DMS114 treated with DMSO at 0.1 percent for 48 hours (cell line): ENCODE data around the gene TTLL8.

ENCODE experiments used
- DNase-seq: peaks from one replicate; lab custom pipeline; 2025; ENCODE audit not compliant: unreplicated experiment; lab: John Stamatoyannopoulos, UW

TTLL8 gene

DNA sequence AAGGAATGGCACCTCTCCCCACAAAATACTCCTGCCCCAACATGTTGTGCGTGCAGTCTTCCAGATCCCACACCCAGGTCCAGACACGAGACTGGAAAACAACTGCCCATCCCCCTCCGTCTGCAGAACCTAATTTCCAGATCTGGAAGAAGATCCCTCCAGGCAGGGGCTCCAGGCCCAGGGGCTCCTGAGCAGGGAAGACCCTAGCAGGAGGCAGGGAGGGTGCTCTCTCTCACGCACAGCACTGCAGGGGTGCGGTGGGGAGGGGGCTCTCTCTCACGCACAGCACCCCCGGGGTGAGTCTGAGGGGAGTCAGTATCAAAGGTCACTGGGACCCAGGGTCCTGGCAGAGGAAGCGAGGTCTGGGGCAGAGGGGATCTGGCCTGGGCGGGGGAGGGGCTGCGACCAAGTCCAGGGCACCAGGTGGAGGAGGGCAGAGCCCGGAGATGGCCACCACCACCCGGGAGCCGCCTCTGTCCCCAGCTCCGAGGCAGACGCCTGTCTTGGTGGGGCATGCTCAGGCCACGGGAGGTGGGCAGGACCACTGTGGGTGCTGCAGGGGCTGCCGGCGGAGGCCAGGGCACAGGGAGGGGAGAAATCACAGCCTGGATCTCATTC, 25.5 kb upstream of the TTLL8 start:
- no peak for DNase-seq

DNA sequence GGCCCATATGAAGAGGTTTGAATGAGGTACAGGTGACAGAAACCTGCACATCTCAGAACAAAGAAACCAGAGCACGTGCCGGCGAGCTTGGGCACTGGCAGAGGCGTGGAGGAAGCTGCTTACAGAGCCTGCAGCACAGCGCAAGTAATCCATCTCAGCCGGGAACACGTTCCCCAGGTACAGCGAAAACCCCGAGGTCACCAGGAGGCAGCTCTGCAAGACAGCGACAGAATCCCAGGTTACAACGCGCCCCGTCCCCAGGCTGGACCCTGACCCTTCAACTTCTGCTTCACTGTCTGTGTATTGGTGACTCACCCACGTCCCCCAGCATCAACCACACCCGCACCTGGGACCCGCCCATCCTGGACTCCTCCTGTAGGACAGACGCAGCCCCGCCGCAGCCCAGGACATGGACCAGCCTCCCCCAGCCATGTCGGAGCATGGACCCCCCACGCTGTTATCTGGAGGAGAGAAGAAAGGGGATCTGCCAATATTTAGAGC, 24.9 kb upstream of the TTLL8 start:
- no peak for DNase-seq

DNA sequence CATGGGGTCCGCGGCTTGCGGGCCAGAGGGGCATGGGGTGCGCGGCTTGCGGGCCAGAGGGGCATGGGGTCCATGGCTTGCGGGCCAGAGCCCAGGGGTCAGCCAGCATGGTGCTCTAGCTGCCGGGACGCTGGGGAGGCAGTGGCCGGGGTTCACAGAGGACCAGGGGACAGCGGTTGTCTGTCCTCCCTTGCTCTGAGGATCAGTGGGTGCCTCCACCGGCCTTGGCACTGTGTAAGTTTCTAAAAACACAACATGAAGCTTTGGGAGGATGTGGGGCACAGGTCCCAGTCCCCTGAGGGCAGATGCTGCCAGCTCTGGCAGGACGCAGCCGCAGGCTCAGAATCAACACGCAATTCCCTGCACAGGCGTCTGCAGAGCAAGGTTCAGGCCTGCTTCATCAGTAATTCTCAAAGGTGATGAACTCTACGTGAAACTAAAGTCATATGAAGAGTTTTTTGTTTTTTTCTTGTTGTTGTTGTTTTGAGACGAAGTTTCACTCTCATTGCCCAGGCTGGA, 24.2 kb upstream of the TTLL8 start:
- no peak for DNase-seq

DNA sequence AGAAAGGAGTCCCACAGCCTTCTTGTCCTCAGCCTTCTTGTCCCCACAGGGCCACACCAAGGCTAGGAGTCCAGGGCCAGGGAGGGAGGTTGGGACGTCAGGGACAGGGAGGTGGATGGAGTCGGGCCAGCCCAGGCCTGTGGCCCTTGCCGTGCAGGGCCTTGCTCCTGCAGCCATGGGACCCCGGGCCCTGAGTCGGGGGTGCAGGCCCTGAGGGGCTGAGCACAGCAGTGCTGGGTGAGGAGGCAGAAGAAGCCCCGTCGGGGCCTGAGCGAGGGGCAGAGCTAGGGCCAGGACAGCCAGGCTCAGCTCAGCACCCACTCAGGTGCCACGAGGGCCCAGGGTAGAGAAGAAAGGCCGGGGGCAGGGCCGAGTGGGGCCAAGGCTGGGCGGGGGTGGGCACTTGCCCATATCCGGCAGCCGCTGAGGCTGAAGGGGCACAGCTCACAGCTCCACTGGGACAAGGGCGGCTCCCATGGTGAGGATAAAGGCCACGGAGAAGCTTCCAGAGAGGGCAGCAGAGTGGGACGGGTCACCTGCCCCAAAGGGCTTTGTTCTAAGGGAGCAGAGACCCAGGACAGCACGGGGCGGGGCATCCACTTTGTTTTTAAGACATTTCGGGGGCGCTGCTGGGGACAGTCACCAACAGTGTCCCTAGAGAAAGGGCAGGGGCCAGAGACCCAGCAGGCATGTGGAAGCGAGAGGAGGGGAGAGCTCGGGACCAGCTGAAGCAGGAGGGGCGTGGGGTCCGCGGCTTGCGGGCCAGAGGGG, 23.5 kb upstream of the TTLL8 start:
- DNase-seq = no peak

DNA sequence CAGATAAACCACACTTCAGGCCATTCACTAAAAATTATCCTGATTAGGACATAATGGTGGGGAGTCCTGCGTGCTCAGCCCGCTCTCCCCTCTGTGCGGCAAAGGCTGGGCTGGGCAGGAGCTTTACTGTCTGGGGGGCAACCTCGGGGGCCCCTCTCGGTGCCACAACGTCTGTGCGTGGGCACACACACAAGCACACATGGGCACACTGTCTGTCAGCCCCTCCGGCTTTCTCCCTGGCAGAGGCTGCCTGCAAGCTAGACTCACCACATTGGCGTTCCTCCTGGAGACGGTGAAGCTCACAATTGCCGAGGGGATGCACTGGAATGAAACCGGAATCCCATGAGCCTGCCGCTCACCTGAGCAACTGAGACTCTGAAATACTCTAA, 22.0 kb upstream of the TTLL8 start:
- DNase-seq = no peak

DNA sequence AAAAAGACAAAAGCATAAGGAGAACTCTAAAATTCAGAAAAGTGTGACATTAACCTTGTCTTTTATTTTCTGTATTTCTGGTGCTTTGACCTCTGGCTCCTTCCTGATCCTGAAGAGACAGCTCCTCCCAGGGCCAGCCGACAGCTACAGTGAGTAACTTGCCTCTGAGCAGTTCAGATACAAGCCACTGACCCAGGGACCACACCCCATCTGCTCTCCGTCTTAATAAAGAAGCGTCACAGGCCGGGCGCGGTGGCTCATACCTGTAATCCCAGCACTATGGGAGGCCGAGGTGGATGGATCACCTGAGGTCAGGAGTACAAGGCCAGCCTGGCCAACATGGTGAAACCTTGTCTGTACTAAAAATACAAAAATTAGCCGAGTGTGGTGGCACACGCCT, 20.7 kb upstream of the TTLL8 start:
- no peak for DNase-seq

DNA sequence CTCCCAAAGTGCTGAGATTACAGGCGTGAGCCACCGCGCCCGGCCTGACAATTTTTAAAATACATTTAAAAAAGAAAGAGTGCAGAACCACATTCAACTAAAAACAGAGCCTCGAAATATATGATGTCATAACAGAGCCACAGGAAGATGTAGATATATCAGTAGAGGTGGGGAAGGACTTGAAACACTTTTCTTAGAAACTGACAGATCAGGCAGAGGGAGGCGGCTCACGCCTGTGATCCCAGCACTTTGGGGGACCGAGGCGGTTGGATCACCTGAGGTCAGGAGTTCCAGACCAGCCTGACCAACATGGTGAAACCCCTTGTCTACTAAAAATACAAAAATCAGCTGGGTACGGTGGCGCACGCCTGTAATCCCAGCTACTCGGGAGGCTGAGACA, 20.1 kb upstream of the TTLL8 start:
- no peak for DNase-seq

DNA sequence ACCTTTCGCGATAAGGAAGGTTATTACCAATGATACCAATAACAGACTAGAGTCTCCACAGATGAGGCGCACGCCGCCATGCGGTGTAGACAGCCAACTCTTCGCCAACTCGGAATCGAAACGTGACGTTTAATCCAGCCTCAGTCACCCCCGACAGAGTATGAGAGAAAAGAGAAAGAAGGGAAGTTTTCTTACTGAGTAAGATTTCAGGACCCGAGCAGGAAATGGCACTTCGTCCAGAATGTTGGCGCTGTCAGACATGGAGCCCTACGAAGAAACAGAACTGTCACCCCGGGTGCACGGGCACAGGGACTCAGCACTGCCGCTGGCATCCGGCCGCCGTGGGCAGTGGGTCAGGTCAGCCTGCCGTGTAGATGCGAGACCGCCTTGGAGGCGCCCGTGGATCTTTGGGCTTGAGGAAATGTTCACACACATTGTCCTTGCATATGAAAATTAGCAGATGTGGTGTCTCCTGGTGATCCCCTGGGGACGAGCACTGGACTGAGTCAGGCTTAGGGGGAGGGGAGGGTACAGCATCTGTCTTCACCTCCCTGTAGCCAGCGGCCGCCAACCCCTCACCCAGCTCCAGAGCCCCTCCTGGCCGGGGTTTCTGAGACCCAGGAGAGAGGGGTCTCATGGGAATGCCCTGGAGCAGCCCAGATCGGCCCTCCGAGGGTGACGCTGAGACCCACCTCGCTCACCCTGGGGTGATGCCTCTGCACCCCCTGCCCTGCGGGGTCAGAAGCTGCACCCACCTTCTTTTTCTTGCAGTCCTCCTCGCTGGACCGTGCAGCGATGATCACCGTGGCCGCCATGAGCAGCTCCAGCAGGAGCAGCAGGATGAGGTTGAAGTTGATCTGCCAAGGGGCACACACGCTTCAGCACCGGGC, 18.8 kb upstream of the TTLL8 start:
- DNase-seq = no peak

DNA sequence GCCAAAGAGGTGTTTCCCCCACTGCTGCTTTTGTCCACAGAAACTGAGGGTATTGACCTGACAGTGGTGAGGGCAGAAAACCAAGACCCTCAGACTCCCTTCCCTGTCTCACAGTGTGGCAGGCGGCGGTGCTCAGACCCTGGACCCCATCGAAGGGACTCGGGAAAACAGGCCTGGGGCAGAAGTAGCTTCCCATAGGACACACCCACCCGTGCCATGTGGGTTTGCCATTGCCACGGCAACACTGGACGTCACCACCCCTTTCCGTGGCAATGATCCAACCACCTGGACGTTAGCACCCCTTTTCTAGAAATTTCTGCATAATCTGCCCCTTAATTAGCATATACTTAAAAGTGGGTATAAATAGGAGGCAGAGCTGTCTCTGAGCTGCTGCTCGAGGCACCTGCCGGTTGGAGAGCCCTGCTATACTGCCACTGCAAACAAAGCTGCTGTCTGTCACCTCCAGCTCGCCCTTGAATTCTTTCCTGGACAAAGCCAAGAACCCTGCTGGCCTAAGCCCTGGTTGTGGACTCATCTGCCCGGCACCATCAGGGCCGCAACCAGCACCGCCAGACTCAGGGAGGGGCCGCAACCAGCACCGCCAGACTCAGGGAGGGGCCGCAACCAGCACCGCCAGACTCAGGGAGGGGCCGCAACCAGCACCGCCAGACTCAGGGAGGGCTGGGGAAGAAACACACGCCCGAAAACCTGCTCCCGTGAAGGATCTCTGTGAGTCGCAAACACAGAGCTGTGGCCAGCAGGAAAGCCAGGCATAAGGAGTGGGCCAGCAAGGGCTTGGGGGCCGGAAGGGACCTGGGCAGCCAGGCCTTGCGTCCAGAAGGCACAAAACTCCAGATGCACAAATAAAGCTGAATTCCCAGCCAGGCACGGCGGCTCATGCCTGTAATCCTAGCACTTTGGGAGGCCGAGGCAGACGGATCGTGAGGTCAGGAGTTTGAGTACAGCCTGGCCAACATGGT, 16.7 kb upstream of the TTLL8 start:
- DNase-seq = no peak

DNA sequence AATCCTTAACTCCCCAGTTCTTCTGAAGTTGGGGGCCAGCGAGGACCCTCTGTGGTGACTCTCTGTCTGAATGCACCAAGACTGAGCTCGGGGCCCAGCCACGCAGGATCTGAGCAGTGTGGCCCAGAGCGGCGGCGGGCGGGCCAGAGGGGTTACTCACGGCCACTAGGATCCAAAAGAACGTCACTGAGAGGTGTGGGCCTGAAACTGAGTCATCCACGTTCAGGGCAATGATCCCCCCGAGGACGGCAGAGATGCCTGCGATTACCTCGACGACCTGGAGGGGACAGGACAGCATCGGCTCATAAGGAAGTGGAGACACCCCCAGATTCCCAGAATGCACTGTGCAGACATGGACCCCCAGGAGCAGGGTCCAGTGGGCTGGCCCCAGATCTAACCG, 16.0 kb upstream of the TTLL8 start:
- no peak for DNase-seq

DNA sequence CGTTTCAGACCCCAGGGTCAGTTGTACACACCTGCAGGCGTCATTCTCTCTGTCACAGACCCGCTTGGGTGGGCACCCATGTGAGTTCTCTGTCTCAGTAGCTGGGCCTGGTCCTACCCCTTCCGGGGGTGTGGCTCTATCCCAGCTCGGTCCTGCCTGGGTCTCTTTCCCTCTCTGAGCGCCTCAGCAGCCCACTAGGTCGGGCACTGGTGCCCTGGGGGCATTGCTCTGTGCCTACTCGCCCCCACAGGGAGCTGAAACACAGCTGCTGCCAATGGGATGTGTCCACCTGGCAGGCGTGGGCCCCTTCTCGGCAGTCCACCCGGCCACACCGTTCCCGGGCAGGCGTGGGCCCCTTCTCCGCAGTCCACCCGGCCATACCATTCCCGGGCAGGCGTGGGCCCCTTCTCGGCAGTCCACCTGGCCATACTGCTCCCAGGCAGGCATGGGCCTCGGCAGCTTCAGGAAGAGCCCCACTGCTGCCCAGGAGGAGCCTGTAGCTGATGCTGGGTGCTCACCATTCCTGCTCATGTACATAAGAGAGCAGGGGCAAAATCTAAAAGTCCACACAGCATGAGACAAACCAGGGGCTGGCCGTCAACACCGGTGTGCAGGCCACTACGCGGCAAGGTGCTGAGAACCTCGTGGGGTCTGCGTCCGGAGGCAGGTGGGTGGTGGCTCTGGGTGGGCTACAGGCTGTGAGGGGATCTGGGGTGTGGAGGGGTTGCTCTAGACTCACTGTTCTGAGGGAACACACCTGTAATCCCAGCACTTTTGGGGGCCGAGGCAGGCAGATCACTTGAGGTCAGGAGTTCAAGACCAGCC, 14.8 kb upstream of the TTLL8 start:
- DNase-seq = no peak

DNA sequence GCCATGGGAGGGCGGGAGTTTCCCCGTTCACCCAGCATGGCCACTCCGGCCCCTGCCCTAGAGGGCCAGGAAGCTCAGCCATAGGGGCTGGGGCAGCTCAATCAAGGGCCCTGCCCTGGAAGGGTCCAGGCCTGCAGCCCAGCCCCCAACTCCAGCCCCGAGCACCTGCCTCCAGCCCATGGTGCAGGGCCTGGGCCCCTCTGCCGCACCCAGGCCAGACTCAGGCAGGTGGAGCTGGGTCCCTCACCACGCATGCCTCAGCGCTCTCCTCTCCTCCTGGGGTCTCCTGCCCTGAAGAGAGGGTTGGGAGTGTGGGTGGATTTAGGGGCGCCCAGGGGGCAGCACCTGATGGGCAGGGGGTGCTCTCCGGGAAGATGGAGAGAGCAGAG, 14.1 kb upstream of the TTLL8 start:
- DNase-seq = no peak

DNA sequence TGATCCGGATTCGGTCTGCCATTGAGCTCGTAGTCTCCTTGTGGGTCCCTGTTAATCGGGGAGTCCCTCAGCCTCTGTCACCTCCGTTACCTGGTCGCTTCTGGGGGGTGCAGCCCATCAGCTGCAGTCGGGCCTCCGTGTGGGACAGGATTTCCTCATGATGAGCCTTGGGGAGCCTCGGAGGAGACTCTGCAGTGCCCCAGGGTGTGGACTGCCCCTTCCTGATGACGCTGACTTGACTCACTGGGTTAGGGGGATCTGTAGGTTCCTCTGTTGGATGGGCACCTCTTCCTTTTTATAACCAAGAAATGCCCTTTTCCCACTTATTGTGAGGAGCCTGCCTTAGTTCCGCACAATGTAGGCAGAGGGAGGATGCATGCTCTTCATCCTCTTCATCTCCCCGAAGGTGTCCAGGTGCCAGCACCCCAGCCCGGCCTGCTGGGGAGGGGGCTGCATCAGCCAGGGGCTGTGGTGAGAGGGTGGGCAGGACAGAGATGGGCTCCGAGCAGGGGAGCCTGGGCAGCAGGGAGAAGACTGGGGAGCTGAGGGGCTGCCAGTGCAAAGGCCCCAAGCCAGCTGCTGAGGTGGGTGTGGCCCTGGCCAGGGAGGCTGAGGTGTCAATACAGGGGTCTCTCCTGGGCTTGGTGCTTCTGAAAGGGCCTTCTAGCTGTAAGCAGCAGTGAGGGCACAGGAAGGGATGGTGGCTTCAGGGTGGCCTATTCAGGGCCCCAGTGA, 13.5 kb upstream of the TTLL8 start:
- DNase-seq = no peak

DNA sequence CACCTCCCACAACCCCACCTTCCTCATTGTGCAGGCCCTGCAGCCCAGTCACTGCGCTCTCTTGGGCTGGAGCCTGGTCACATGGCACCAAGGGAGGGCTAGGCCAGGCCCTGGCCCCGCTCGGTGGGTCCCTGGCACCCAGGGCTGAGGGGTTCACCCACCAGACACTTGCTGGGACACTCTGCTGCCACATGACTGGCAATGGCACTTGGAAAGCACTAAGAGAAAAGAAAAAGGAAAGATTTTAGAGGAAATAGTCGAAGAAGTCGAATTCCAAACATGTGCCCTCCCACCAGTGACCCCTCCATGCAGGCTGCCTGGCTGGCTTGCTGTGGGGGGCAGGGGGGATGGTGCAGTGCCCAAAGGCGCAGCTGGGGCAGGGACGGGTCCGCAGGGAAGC, 12.3 kb upstream of the TTLL8 start:
- no peak for DNase-seq

DNA sequence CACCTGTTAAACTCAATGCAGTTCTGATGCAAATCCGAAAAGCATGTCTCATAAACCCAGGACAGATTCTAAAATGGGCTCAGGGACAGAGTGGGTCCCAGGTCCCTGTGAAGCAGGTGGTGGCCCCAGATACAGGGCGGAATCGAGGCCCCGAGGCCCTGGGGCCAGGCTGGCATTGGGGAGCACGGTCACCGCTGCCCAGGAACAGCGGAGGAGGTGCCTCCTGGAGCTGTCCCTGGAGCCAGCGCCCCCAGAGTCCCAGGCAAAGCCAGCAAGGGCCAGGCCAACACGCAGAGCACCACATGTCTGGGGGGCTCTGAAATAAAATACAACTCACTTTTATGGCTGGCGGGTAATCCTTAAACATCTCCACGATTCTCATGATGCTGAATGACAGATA, 10.0 kb upstream of the TTLL8 start:
- DNase-seq = no peak

DNA sequence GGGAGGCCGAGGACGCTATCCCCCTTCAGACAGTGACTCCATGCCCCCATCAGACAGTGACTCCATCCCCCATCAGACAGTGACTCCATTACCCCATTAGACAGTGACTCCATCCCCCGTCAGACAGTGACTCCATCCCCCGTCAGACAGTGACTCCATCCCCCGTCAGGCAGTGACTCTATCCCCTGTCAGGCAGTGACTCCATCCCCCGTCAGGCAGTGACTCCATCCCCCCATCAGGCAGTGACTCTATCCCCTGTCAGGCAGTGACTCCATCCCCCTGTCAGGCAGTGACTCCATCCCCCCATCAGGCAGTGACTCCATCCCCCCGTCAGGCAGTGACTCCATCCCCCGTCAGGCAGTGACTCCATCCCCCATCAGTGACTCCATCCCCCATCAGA, 9.1 kb upstream of the TTLL8 start:
- no peak for DNase-seq

DNA sequence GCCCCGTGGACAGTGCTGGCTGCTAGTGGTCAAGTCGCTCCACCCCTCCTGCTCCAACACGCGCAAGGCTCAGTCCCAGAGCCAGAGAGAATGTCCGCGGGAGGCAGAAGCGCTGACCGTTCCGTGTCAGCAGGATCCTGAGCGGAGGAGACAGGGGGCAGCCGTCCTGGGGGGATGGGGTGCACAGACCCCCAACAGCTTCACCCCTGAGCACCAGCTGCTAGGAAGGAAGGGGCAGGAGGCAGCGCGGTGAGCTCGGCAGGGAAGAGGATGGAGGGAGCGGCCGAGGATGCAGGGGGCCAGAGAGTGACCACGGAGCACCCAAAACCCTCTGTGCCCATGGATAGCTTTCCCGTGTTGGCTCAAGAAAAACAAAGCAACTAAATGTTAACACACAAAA, 6.4 kb upstream of the TTLL8 start:
- no peak for DNase-seq

DNA sequence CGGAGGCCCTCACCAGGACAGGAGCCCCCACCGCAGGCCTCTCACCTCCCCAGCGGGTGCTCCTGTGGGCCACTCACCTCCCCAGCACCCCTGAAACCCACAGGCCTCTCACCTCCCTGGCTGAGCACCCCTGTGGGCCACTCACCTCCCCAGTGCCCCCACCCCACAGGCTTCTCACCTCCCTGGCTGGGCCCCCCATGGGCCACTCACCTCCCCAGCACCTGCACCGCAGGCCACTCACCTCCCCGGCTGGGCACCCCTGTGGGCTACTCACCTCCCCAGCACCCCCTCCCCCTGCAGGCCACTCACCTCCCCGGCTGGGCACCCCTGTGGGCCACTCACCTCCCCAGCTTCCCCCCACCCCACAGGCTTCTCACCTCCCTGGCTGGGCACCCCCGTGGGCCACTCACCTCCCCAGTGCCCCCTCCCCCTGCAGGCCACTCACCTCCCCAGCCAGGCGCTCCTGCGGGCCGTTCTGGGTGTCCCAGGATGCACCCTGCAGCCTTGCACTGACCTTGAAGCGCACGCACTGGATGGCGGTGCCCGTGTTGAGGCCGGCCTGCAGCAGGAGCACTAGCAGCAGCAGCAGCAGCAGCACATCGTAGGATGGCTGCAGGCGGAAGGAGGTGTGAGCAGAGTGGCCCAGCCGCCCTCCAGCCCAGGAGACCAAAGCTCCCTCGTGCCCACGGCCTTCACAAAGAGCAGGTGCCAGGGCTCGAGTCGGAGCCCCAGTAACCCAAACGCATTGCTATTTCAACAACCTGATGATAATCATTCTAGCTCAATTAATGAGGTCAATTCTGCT, 5.7 kb upstream of the TTLL8 start:
- no peak for DNase-seq
